Astrocyte of the hippocampus (primary cell): ENCODE data around the gene RNF212.

Source experiments
- DNase-seq: peaks from one replicate; pipeline ENCODE4 v3.0.0; 2011; ENCODE audit warnings: low read depth, low spot score

RNF212 gene

DNA sequence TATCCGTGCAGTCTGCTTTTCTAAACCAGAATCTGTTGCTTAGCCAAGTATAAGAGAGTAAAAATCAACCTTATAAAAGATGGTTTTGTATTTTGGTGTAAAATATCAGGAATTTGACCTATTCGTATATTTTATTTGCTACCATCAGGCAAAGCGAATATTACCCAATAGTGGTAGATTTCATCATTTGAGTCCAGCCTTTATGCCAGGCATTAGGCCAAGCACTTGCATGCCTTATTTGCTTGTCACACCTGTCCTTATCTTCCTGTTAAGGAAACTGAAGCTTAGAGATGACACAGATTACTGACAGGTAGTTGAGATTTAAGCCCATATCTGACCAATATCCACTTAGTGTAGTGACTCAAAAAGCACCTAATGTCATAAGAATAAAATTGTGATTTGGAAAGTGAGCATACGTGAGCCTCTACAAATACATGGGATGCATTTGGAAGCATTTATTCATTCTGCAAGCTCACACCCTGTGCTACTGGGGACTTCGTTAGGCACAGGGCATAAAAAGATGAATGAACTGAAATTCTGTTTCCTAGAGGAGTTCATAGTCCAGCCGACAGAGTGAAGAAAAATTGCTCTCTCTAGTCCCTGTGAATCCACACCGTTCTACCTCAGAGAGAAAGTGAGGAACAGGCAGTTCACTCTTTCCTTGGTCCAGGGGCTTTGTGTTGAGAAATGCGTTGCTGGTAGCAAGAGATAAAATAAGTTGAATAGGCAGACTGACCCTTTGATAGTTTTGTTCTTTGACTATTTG lies 2.3 kb upstream of the RNF212 start:
- DNase-seq, result no peak

DNA sequence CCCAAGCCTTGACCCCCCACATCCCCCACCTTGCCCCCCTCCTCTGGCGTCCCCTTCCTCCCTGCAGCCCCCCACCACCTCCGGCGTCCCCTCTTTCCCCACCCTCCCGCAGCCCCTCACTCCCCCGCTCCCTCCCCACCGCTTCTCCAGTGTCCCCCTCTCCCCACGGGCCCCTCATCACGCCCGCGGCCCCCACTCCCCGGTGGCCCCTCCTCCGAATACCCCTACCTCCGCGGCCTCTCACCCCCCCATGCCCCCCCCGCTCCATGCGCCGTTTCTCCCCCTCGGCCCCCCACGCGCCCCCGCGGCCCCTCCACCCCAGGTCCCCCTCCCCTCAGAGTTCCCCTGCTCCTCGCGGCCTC lies 562 bp downstream of the RNF212 start:
- no peak for DNase-seq

DNA sequence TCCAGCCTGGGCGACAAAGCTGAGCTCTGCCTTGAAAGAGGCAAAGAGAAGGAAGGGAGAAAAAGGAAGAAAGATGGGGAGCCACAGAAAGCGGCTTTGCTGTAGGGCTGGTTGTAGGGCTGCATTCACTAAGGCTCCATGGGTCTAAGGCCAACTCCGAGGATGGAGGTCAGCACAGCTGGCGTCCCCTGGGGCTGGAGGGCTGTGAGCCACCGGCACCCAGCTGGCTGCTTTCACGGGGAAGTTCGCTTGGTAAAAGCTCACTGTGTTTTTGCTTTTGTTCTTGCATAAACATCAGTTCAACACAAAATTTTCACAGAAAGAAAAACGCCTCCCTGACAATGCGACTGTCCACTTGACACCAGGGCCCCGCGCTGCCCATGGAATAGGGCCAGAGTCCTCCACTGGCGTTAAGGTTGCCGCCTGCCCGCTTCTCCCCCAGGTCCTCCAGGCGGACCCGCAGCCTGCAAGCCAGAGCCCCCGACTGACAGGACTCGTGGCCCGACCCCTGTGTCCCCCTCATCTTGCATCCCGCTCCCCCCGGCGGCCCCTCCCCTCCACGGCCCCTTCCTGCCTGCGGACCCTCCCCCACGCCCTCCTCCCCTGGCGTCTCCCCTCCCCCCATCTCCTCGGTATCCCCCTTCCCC lies 1.1 kb downstream of the RNF212 start:
- DNase-seq, result no peak

DNA sequence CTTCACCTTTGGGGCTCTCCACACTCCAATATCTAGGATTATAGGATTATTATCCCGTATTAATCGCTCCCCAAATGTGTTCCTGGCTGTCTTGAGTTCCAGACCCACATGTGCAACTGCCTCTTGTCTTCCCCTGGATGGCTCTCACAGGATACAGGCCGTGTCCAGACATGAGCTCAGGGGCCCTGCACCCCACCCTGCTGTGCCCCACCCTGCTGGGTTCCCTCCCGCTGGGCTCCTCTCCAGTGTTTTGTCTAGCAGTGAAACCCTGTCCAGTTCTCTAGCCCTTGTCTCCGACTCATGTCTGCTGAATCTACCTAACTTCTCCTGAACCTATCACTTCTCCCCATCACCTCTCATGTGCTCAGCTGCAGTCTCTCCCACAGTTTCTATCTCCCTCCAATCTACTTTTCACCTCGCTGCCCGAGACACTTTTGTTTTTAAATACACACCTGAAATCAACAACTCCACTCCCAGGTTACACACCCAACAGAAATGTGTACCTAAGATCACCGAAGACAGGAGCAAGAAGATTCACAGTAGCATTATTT lies 2.0 kb downstream of the RNF212 start:
- no peak for DNase-seq

DNA sequence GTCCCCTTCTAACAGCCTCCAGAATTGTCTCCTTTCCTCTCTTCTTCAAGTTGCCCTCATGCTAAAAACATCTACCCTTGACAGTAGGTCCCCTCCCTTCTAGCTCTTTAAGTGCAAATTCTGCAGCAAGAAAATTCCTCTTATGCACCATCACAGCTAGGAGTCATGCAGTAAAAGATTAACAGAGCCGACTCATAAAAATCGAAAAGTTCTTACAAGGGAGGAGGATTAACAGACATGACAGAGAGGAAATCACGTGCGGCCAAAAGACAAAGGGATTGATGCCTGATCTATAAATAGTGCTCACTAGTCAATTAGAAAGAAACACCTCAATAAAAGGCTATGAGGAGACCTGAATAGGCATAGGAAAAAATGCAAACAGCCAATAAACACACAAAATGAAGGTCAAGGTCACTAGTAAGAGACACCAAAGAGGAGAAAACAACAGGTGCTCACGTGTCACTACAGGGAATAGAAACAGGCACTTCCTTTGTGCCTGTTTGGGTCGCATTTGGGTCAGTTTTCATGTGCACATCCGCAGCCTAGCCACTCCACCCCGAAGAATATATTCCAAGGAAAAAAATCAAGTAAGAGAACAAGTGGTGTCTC lies 3.4 kb downstream of the RNF212 start:
- DNase-seq, result no peak

DNA sequence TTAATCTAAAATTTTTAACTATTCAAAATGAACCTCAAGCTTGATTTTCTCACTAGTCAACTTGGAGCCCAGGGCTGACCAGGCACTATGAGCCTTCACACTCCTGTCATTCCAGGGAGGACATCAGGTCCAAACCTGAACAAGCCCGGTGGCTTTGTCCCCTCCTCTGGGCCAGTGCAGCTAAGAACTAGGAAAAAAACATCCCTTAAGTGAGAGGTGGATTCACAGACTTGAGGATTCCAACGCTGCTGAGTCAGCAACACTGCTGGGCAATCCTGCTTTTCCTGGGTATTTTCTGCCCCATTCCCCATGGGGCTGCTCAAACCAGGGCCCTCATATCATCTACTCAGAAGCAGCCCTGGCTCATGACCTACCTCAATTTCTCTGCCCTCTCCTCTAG lies 4.0 kb downstream of the RNF212 start:
- DNase-seq, result no peak

DNA sequence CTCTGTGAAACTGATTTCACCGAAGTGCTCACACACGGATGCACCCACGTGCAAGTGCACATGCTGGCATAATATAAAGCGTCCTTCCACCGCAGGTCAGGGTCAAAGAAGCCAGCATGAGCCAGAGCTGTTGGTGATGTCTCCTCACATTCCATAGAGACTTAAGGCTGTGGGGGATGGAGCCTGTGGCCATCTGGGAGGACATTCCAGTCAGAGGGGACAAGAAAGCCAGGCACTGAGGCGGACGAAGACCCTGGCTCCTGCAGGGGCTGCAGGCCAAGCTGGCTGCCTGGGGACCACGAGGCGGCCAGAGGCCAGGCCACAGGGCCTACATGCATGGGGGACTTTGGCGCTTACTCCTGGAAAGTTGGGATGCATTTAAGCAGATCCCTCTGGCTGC lies 7.7 kb downstream of the RNF212 start:
- DNase-seq, result no peak

DNA sequence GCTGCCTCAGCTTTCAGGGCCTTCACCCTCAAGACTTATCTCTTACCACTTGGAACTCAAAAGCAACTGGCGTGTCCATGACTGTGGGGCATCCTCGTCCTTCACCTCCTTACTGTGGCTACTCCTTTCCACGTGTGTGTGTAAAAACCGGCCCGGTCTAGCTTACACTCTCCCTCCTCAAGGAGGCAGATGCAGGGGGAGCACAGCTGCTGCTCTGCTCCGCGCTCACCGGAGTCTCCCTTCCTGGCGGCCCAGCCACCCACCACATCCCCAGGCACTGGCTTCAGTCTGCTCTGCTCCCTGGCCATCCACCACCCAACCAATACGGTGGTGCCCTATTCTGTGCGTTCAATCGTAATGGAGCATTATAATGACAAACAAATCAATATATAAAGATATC lies 8.3 kb downstream of the RNF212 start:
- no peak for DNase-seq

DNA sequence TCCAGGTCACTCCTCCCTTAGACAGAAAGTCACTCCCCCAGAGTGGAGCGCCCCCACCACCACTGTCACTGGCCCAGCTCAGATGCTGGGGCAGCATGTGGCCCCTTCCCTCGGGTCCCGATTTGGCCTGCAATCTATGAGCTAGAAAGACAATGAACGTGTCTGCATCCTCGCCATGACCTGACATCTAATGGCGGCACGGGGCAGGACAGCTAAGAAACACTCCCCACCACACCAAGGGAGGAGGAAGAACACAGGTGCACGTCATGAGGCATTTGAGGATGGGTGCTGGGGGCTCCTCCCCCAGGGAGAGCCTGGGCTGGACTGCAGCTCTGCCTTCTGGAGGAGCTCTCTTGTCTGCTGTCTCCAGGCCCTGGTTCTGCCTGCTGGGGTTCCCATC lies 8.7 kb downstream of the RNF212 start:
- no peak for DNase-seq

DNA sequence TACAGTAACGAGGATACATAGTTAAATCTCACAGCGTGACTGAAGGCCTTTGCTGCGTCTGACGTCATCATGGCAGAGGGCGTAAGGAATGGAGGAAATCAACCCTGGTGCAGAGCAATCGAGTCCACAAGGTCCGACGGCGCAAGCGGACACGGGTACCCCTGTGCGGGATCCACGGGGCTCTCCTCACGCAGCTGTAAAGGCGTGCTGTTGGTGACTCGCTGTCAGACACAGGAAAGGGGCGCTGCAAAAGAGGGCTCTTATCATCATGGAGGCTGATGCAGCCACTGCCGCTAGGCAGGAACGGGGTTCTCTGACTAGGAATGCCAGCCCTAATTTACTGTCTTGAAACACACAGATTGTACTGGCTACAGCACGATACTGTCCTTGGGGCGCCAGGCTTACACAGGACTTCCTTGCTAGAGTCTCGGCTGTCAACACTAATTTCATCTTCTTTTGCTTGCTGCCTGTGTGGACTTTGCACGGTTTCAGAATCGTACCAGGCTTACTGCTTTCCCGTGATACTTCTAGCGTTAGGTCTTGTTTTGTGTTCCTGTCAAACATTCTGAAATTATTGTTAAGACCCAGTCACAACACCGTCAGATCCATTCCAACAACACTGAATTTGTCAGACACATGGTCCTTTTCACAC lies 13.6 kb downstream of the RNF212 start:
- DNase-seq, result no peak

DNA sequence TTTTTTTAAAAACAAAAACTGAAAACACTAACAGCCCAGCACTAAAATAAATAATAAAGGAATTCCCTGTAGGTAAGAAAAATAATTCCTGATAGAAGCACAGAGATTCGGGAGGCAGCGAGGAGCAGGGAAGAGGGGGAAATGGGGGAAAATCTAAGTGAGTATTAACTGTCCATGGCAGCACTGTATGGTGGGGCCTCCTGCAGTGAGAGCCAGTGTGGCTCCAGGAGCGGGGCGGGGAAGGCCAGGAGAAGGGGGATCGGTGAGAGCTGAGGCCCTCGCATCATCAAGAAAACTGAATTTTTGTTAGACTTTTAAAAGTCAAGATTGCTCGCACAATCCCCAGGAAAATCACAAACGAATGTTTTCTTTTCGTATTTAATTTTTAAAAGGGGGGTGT lies 14.1 kb downstream of the RNF212 start:
- no peak for DNase-seq

DNA sequence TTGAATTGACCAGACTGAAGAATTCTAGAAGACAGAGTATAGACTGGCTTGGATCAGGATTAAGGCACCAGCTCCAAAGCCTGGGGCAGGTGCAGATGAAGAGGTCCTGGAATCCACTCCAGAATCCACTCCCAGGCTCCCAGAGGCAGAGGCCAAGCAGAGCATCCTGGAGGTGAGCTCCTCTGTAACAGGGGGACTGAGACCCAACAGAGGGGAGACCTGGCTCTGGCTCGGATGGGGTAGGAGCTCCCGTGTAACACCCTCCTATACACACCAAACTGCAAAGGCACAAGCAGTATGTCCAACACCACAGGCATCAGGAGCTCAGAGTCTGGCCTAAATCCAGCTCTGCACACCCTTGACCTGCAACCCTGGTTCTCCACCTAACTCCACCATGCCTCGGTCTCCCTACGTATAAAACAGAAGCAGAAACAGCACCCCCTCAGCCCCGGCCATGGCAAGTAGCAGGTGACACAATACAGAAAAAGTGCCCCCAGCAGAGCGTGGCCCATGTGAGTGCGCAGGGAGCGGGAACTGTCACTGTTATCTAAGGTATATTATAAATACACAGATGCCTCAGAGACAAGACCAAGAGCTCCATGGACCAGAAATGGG lies 14.9 kb downstream of the RNF212 start:
- no peak for DNase-seq

DNA sequence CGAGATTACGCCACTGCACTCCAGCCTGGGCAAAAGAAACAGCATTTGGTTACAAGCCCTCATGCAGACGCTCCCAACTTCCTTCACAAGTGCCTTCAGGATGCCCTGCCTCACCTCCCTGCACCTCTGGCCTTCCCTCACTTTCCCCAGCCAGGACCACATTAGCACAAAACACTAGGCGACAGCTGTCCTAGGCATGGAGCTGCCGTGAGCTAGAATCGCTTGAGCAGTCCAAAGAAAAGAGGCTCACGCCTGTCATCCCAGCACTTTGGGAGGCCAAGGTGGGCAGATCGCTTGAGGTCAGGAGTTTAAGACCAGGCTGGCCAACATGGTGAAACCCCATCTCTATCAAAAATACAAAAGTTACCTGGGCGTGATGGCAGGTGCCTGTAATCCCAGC lies 15.8 kb downstream of the RNF212 start:
- no peak for DNase-seq

DNA sequence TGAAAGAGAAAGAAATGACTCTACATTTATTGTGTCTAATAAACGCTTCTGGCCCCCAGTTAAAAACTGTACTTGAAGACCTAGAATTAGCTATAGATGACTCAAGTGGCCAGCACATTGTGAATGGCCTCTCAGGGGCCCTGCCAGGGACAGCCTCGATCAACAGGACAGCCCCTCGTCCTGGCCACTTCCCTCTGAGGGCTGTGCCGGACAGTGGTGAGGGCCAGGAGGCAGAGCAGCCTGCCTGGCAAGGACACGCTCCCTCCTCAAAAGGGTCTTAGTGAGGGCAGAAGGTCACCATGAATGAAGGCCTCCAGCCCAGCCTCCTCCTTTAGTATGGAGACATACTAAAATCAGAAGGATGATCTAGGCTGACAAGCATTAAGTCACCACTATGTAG lies 16.5 kb downstream of the RNF212 start:
- no peak for DNase-seq

DNA sequence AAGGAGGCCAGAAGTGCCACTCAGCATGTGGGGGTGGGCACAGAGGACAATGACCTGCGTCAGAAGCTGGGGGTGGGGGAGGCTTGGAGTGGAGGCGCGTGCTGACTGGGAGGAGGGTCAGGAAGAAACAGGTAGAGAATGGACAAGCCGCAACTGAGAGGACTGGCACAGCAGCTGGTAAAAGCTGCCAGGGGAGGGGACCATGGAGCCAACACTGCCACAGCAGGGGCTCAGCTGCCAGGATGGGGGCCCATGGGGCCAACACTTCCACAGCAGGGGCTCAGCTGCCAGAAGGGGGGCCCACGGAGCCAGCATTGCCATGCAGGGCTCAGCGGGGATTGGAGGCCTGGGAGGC lies 19.1 kb downstream of the RNF212 start:
- DNase-seq, result no peak

DNA sequence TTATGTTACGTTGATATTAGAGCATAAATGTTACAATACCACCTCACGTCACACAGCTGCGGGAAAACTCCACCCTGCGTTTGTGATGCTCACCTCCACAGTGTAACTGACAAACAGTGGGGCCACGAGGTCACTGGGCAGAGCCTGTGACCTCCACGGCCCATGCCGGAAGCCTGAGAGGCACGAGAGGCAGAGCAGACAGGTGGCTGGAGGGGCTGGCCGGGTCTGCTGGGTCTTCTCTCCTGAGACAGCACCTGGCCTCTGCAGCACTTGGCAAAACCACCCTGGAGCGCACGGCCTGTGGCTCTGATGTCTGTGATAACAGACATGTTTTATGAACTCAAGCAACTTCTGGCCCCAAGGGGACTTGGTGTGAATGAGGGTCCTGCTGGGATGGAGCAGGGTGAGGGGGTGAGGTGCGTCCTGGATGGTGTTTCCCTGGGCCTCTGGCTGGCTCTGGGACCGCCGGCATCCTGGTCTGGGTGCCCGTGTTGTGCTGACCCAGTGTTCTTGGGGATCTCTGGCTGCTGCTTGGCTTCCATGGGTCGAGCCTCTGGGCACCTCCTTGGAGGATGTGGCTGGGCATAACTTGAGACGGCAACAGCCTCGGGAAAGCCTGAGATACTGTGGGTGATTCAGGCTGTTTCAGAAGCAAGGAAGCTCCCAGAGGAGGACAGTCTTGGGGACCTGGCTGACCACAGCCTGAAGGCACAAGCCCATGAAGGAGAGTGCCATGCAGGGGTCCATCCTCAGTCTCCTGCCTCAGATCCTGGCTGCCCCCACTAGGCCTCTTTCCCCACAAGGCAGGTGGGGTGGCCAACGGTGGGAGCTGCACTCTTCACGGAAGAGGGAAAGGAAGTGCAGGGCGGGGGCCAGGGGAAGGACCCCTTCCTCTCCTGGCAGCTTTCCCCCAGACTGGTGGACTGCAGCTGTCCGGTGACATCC lies 19.7 kb downstream of the RNF212 start:
- DNase-seq, result no peak

DNA sequence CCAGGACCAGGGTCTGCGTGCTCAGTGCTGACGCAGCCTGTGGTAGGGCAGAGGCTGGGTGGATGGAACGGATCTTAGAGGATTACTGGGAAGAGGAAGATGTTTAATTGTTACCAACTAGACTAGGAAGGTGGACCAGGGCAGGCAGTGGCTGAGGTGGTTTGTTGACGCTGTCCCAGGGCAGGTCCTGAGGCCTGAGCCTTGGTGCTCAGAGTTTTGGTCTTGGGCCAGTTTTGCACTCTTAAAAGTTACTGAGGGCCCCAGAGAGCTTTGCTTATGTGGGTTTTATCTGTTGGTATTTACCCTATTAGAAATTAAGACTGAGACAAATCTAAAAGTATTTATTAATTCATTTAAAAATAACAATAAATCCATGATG lies 20.4 kb downstream of the RNF212 start:
- DNase-seq, result no peak

DNA sequence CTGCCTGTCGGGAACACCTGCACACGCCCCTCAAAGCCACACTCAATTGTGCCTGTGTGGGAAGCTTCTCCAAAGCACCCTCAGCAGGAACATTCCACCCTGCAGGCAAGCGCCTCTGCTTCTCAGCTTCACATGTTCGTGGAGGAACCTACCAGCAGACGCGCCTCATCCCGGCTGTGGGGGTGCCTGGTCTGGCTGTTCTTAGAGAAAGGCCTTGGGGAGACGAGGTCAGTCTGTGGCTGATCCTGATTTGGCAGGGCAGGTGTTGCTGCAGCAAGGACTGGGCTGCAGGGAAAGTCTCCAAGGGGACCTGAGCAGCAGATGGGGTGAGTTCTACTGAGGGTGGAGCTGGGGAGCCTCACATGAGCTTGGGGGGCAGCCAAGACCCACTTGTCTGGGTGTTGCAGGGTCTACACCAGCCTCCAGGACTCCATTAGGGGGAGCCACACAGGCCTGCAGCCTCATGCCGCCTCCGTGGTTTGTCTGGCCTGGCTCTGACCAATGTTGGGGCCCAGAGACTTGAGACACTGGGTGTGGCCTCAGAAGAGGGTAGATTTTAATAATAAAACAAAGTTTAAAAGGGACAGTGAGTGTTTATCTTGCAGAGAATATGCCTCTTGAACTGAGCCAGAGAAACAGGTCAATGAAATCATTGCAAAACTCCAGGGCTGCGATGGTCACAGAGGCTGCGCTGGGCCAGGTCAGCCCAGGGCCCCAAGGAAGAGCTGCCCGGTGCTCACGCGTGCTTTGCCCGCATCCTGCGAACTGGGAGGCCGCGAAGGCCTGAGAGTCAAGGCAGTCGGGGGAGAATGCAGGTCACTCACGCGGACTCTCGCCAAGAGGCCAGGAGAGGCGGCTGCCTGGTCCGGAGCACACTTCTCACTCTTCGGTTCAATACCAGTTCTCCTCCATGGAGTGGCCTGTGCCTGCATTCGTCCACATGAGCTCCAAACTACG lies 21.1 kb downstream of the RNF212 start:
- DNase-seq, result no peak

DNA sequence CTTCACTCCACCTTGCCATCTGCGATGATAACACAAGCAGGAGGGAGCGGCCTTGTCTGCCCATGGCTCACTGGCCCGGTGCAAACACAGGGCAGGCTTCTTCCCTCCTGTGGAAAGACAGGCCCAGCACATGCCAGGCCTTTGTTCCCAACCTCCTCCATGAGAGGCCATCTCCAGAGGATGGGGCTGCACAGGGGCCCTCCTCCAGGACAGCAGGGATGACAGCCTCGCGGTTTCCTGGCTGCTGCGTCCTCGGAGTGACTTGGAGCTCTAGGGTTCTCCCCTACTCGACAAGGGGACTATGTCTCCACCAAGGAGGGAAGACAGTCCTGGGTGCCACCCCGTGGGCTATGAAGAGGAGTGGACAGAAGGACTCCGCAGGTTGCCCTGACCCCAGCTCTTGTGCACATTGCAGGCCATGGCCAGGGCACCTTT lies 21.8 kb downstream of the RNF212 start:
- no peak for DNase-seq
